Mesenchymal stem cell (in vitro differentiated cells and primary cell): ENCODE data around the gene ERVK3-1.

Experiments used
- DNase-seq: peaks from one replicate; pipeline ENCODE4 v3.0.0-alpha.2; 2013
- H2AFZ ChIP-seq: one replicate; pipeline ENCODE4 v1.6.1; 2013; ENCODE audit warnings: low read depth, mild to moderate bottlenecking, control low read depth, inconsistent platforms, low read length, moderate library complexity
- H2AK5ac ChIP-seq: 2 replicates; pipeline ENCODE4 v1.6.1; 2013; ENCODE audit warnings: low read length, moderate library complexity, mild to moderate bottlenecking, inconsistent platforms; ENCODE audit not compliant: severe bottlenecking
- H2BK120ac ChIP-seq: one replicate; pipeline ENCODE4 v1.6.1; 2013; ENCODE audit warnings: low read depth, mild to moderate bottlenecking, inconsistent platforms, low read length, moderate library complexity
- H2BK12ac ChIP-seq, 2 experiments: one replicate each; pipeline ENCODE4 v1.6.1; 2013; ENCODE audit warnings: inconsistent platforms in 2 of 2, low read length in 2 of 2, mild to moderate bottlenecking in 2 of 2, moderate library complexity in 2 of 2, control low read depth in 1 of 2
- H2BK15ac ChIP-seq: one replicate; pipeline ENCODE4 v1.6.1; 2013; ENCODE audit warnings: mild to moderate bottlenecking, low read depth, inconsistent platforms; ENCODE audit not compliant: poor library complexity, severe bottlenecking
- H2BK5ac ChIP-seq: 2 replicates; pipeline ENCODE4 v1.6.1; 2013; ENCODE audit warnings: low read depth, mild to moderate bottlenecking, low read length, control low read depth, inconsistent platforms; ENCODE audit not compliant: poor library complexity, severe bottlenecking
- H3K14ac ChIP-seq, 2 experiments: one replicate each; pipeline ENCODE4 v1.6.1; 2013; ENCODE audit warnings: inconsistent platforms in 2 of 2, low read length in 2 of 2, control low read depth in 1 of 2, mild to moderate bottlenecking in 1 of 2, moderate library complexity in 1 of 2
- H3K18ac ChIP-seq, 2 experiments: one replicate each; pipeline ENCODE4 v1.6.1; 2013; ENCODE audit warnings: inconsistent platforms in 2 of 2, low read length in 2 of 2, control low read depth in 1 of 2, low read depth in 1 of 2, mild to moderate bottlenecking in 1 of 2
- H3K23ac ChIP-seq, 2 experiments: one replicate each; pipeline ENCODE4 v1.6.1; 2013; ENCODE audit warnings: inconsistent platforms in 2 of 2, low read length in 2 of 2, mild to moderate bottlenecking in 2 of 2, moderate library complexity in 2 of 2, control low read depth in 1 of 2
- H3K27ac ChIP-seq: 2 replicates; pipeline ENCODE4 v1.5.1; 2013; ENCODE audit warnings: mild to moderate bottlenecking, moderate library complexity, low read length, control low read depth, inconsistent platforms; ENCODE audit not compliant: poor library complexity, severe bottlenecking
- H3K27me3 ChIP-seq, 2 experiments: 2 replicates each; pipeline versions ENCODE4 v1.6.1 to v1.7.0; 2013; ENCODE audit warnings: low read length in 2 of 2, mild to moderate bottlenecking in 2 of 2, moderate library complexity in 2 of 2, control low read depth in 1 of 2, inconsistent platforms in 1 of 2; ENCODE audit not compliant: control insufficient read depth in 1 of 2, insufficient read depth in 1 of 2
- H3K36me3 ChIP-seq, 2 experiments: 2 replicates each; pipeline versions ENCODE4 v1.6.1 to v1.7.0; 2013; ENCODE audit warnings: low read length in 2 of 2, control low read depth in 1 of 2, inconsistent platforms in 1 of 2, low read depth in 1 of 2, mild to moderate bottlenecking in 1 of 2; ENCODE audit not compliant: insufficient read depth in 2 of 2, control insufficient read depth in 1 of 2
- H3K4ac ChIP-seq, 2 experiments: one replicate each; pipeline ENCODE4 v1.6.1; 2013; ENCODE audit warnings: inconsistent platforms in 2 of 2, low read length in 2 of 2, mild to moderate bottlenecking in 2 of 2, moderate library complexity in 2 of 2, control low read depth in 1 of 2, low read depth in 1 of 2
- H3K4me1 ChIP-seq: 2 replicates; pipeline ENCODE4 v1.6.1; 2013; ENCODE audit warnings: low read depth, low read length, control low read depth; ENCODE audit not compliant: control insufficient read depth, insufficient read depth
- H3K4me2 ChIP-seq: 2 replicates; pipeline ENCODE4 v1.6.1; 2013; ENCODE audit warnings: low read length, mild to moderate bottlenecking, inconsistent platforms; ENCODE audit not compliant: poor library complexity, severe bottlenecking
- H3K4me3 ChIP-seq, 2 experiments: 2 replicates each; pipeline versions ENCODE4 v1.5.1 to v1.7.0; 2013; ENCODE audit warnings: low read length in 2 of 2, mild to moderate bottlenecking in 2 of 2, control low read depth in 1 of 2, low read depth in 1 of 2; ENCODE audit not compliant: insufficient read depth in 1 of 2
- H3K79me1 ChIP-seq: replicated peaks from 2 replicates; pipeline ENCODE4 v1.6.1; 2013; ENCODE audit warnings: mild to moderate bottlenecking, control low read depth, low read length, inconsistent platforms; ENCODE audit not compliant: poor library complexity, severe bottlenecking
- H3K9ac ChIP-seq: 2 replicates; pipeline ENCODE4 v1.7.0; 2013; ENCODE audit warnings: mild to moderate bottlenecking, low read length, moderate library complexity
- H3K9me3 ChIP-seq: 2 replicates; pipeline ENCODE4 v1.7.0; 2013; ENCODE audit warnings: mild to moderate bottlenecking, low read length; ENCODE audit not compliant: control insufficient read depth
- H4K8ac ChIP-seq: one replicate; pipeline ENCODE4 v1.6.1; 2013; ENCODE audit warnings: inconsistent platforms, mild to moderate bottlenecking, low read length, moderate library complexity
- H4K91ac ChIP-seq: one replicate; pipeline ENCODE4 v1.6.1; 2013; ENCODE audit warnings: mild to moderate bottlenecking, low read length, inconsistent platforms
- WGBS: methylation state at CpG from one replicate; pipeline ENCODE4 v1.1.7; 2013; ENCODE audit warnings: mixed read lengths; 5-methylcytosine and 5-hydroxymethylcytosine counted together

Gene ERVK3-1

DNA sequence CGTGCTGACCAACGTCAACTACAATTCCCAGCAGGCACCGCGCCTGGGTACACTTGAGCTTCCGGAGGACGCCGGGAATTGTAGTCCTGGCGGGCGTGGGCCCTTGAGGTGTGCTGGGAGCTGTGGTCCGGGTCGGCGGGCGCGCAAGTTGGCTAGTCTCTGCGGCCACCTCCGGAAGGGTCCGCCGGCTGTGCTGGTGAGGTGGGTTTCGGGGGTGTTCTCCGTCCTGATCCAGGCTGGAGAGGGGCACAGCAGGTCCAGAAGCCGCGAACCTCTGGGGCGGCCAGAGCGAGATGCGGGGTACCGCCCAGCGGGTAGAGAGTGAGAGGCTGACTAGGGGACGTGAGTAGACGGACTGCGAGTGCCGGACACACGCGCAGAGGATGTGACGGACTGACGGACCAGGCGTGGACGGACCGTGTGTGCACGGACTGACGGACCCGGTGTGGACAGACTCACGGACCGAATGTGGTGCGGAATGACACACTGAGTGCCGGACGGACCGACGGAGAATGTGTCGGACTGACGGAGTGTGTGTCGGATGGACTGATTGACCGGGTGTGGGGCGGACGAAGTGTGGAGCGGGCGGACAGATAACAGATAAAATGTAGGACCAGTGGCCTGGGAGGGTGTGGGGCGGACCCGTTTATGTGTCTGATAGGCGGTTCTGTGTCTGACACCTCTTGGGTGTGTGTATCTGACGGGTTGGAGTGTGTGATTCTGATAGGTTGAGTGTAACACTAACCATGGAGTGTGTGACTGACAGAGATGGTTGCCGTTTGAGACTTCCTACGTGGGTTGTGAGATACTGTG is 21.9 kb downstream of the ERVK3-1 start, which contains the start of gene ZSCAN22:
TSS of gene ZSCAN22 (plus strand) at position 81 of the 813 bp plus-strand sequence. CDS start 7,809 bp downstream, outside the sequence.
- Histone ChIP-seq H2AFZ (peak within 1 kb of the TSS; percentile 83), H4K91ac (peak within 1 kb of the TSS; percentile 98), H3K9ac (peak within 1 kb of the TSS; percentile 93), H2BK12ac (peak within 1 kb of the TSS; percentile 23 to 45), H2BK120ac (peak within 1 kb of the TSS; percentile 71), H3K9me3 (no peaks in the 10 kb centered on the region), H3K27ac (peak within 1 kb of the TSS; percentile 89), H3K18ac (peak within 1 kb of the TSS; percentile 96 to 97), H2BK5ac (no peak within 1 kb of the TSS), H3K14ac (peak within 1 kb of the TSS in 1 of 2 experiments; percentile 91), H3K23ac (peak within 1 kb of the TSS in 1 of 2 experiments; percentile 85), H2AK5ac (no peak within 1 kb of the TSS), H3K4ac (peak within 1 kb of the TSS; percentile 83 to 85), H3K4me2 (peak within 1 kb of the TSS; percentile 93), H2BK15ac (peak within 1 kb of the TSS; percentile 88), H3K4me3 (peak within 1 kb of the TSS; percentile 97 to 99), H3K79me1 (peaks cover 38% of the 10 kb centered on the region), H3K36me3 (peaks cover 5 to 15% of the 10 kb centered on the region in 2 experiments), H4K8ac (peak within 1 kb of the TSS; percentile 97), H3K27me3 (no peaks in the 10 kb centered on the region), H3K4me1 (peaks cover 21% of the 10 kb centered on the region)
- peak; percentile 98 for DNase-seq
- under 1% methylated on average over 58 of the region's 62 CpGs for WGBS

DNA sequence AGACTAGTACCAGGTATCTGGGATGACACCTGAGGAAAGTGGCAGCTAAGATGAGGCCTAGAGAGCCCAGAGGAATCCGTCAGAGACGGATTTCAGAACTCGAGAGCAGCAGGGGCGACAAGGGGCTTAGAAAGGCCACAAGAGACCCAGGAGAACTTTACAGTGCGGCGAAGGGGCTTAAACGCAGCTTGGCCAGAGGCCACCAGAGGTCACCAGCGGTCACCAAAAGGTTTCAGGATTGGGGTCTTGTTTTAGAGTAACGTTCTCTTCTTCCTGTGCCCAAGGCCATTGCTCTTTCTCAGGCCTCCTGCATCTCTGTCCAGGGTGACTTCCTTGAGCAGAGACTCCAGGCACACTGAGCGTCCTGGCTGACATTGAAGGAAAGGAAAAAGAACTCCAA is 23.8 kb downstream of the ERVK3-1 start:
- Histone ChIP-seq H4K91ac (no peak overlapping the region), H3K14ac (no peak overlapping the region), H3K79me1 (peaks cover 28% of the 10 kb centered on the region), H3K27ac (no peak overlapping the region), H2BK15ac (no peak overlapping the region), H3K4ac (no peak overlapping the region), H2AFZ (no peak overlapping the region), H3K23ac (no peak overlapping the region), H2AK5ac (no peak overlapping the region), H3K9ac (no peak overlapping the region), H2BK12ac (no peak overlapping the region), H3K4me2 (no peak overlapping the region), H4K8ac (peak overlapping the region; percentile 72), H3K36me3 (peaks cover 0 to 6% of the 10 kb centered on the region in 2 experiments), H2BK5ac (peak overlapping the region; percentile 20), H3K9me3 (no peaks in the 10 kb centered on the region), H3K4me1 (peaks cover 21% of the 10 kb centered on the region), H3K27me3 (no peaks in the 10 kb centered on the region), H2BK120ac (no peak overlapping the region), H3K4me3 (no peak overlapping the region), H3K18ac (no peak overlapping the region)
- no peak for DNase-seq
- WGBS, result 31% methylated on average over 10 of the region's 10 CpGs

DNA sequence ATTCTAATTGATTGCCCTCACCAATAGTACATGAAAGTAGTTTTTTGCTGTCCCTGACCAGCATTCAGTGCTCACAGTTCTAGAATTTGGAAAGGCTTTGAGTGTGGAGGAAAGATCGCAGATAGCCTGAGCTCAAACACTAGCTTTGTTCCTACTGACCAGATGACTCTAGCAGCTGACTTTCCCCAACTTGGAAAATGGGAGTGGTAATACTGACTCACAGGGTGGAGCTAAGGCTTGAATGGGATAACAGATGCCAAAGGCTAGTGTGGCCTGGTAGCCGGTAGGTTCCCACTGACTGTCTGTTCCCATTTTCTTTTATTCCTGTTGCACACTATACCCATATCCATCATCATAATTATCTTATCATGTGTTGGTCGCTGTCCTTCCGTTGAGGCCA is 25.3 kb downstream of the ERVK3-1 start:
- Histone ChIP-seq H2BK12ac (no peak overlapping the region), H2BK15ac (no peak overlapping the region), H3K4me3 (peak overlapping the region in 1 of 2 experiments; percentile 41), H3K14ac (no peak overlapping the region), H4K8ac (no peak overlapping the region), H2AK5ac (no peak overlapping the region), H3K4ac (no peak overlapping the region), H3K18ac (no peak overlapping the region), H3K9me3 (no peaks in the 10 kb centered on the region), H2BK5ac (no peak overlapping the region), H3K4me2 (no peak overlapping the region), H3K9ac (peak overlapping the region; percentile 82), H2BK120ac (no peak overlapping the region), H3K4me1 (peaks cover 17% of the 10 kb centered on the region), H3K79me1 (peaks cover 24% of the 10 kb centered on the region), H4K91ac (no peak overlapping the region), H2AFZ (no peak overlapping the region), H3K27ac (no peak overlapping the region), H3K36me3 (peaks cover 9 to 11% of the 10 kb centered on the region in 2 experiments), H3K27me3 (no peaks in the 10 kb centered on the region), H3K23ac (no peak overlapping the region)
- WGBS, result 94% methylated on average over 4 of the region's 4 CpGs
- peak; percentile 82 for DNase-seq

DNA sequence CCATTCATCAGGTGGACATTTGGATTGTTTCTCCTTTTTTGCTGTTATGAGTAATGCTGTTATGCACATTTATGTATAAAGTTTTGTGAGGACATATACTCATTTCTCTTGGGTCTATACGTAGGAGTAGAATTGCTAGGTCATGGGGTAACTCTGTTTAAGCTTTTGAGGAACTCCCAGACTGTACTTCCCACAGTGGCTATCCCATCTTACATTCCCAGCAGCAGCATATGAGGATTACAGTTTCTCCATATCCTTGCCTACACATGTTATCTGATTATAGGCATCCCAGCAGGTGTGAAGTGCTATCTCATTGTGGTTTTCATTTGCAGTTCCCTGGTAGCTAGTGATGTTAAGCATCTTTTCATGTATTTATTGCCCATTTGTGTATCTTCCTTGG is 27.5 kb downstream of the ERVK3-1 start:
- WGBS, result no CpG with 5 or more reads among the region's 1 CpG
- no peak for DNase-seq
- no peak overlapping the region for H4K91ac ChIP-seq

More for the DNA sequence above, 27.5 kb downstream of the ERVK3-1 start:
- H2AK5ac ChIP-seq, result no peak overlapping the region
- H3K27ac ChIP-seq, result no peak overlapping the region
- H3K36me3 ChIP-seq, result peaks cover 28 to 29% of the 10 kb centered on the region in 2 experiments
- H2BK15ac ChIP-seq, result no peak overlapping the region
- H3K23ac ChIP-seq, result no peak overlapping the region
- H3K4ac ChIP-seq, result no peak overlapping the region
- H3K9me3 ChIP-seq, result no peaks in the 10 kb centered on the region
- no peak overlapping the region for H3K14ac ChIP-seq
- H2BK5ac ChIP-seq, result no peak overlapping the region
- H3K27me3 ChIP-seq, result no peaks in the 10 kb centered on the region
- H3K4me1 ChIP-seq, result peaks cover 8% of the 10 kb centered on the region
- no peak overlapping the region for H2BK120ac ChIP-seq
- no peak overlapping the region for H2BK12ac ChIP-seq
- H2AFZ ChIP-seq, result no peak overlapping the region
- no peak overlapping the region for H3K4me3 ChIP-seq
- peaks cover 28% of the 10 kb centered on the region for H3K79me1 ChIP-seq
- H3K4me2 ChIP-seq, result no peak overlapping the region
- H3K9ac ChIP-seq, result no peak overlapping the region
- H3K18ac ChIP-seq, result no peak overlapping the region
- H4K8ac ChIP-seq, result no peak overlapping the region
